ENCODE measurements around the gene FKBP8.

FKBP8 gene

DNA sequence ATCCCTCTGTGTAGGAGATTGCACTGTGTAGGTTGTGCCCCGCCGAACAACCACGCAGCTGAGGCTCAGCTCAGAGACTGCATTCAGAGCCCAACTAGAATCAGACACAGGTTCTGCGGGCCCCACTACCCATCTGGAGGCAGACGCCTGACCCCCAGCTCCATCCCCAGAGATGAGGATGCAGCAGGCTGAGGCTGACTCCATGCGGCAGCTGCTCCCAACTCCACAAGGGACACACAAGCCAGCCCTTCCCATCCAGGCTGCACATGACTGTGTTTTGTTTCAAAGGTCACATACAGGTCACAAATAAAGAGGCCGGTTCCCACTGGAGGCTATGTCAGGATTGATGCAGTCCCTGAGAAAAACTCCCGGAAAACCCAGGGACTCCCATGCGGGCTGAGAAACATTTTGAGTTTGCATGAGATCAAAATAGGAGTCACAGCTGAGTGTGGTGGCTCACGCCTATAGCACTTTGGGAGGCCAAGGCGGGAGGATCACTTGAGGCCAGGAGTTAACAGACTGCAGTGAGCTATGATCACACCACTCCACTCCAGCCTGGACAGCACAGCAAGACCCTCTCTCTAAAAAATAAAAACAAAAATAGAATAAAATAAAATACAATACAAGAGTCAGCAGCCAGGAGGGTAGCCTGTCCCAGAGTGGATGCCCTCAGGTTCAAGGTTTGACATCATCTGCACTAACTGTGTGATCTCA is 35.5 kb downstream of the FKBP8 start:
- Mint-ChIP-seq H3K36me3 (ENCODE audit: insufficient read depth) (peaks cover 70% of the 10 kb centered on the region), H3K4me1 (ENCODE audit: low read depth in 2 of 2) (peaks cover 58 to 73% of the 10 kb centered on the region in 2 donors), H3K27ac (peak overlapping the region; percentile 96 to 99), H3K4me3 (peak overlapping the region; percentile 81 to 92), H3K27me3 (no peaks in the 10 kb centered on the region), H3K9me3 (no peaks in the 10 kb centered on the region)
- DNase-seq (no peak), ATAC-seq (replicated peaks) (peak; percentile 10)

DNA sequence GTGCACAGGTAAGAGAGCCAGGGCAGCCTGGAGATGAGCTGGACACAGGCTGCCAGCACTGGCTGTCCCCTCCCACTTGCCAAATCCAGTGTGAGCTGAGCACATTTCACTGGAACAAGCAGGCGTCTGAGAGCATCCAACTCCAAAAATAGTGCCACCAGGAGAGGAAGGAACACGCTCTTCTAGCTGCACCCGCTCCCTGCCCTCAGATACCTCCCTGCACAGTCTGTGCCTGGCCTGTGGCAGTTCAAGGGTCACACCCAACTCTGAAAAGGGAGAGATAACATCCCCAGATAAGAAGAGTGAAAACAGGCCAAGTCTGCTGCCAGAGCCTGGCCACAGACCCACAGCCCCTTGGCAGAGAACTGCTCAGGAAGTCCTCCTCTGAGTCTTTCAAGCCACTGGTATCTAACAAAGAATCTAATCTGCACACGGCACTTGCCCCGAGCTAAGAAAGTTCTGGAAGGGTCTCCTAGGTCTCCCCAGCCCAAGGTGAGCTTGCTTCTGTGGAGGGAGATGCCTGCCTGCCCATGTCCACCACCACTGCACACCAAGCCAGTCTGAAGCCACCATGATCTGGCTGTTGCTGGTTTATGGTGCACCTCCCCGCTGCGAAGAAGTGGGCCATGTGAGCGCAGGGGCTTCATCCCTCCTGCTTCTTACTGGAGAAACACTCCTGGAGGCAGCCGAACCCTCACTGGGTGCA is 36.2 kb downstream of the FKBP8 start:
- peak in 1 of 3 experiments; percentile 50 for DNase-seq
- no peaks in the 10 kb centered on the region for H3K27me3 Mint-ChIP-seq
- H3K36me3 Mint-ChIP-seq (ENCODE audit: insufficient read depth) = peaks cover 74% of the 10 kb centered on the region
- H3K27ac Mint-ChIP-seq = peak overlapping the region; percentile 96 to 99
- peaks cover 58 to 72% of the 10 kb centered on the region in 2 donors for H3K4me1 Mint-ChIP-seq (ENCODE audit: low read depth in 2 of 2)
- H3K9me3 Mint-ChIP-seq = no peaks in the 10 kb centered on the region
- H3K4me3 Mint-ChIP-seq = peak overlapping the region; percentile 81 to 92
- ATAC-seq (replicated peaks) = peak; percentile 70

DNA sequence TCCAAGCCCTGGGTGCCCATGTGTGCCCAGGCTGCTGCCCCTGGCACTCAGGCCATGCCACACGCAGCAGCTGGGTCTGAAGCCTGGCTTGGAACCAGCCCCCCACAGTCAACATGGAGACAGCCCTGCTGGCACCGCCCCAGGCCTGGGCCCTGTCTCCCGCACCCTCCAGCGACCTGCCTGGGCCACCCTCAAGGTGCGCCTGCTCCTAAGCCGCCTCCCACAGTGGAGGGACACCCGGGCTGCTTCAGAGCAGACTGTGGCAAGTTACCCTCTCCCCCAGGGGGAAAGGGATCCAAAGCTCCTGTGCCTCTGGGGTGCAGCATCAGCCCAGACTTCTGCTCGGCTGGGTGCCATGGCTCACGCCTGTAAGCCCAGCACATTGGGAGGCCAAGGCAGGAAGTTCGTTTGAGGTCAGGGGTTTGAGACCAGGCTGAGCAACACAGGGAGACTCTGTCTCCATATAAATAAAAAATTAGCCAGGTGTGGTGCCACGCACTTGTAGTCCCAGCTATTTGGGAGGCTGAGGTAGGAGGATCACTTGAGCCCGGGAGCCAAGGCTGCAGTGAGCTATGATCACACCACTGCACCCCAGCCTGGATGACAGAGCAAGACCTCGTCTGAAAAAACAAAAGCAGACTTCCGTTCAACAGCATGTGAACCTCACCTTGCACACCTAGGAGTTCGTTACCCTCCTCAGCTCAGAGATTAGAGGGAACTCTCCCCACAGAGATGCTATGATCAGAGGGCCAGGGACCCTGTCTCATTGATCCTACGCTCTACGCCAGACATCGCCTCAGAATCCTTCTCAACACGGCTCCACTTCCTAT is 37.1 kb downstream of the FKBP8 start:
- no peaks in the 10 kb centered on the region for H3K27me3 Mint-ChIP-seq
- H3K4me1 Mint-ChIP-seq (ENCODE audit: low read depth in 2 of 2) = peaks cover 61 to 78% of the 10 kb centered on the region in 2 donors
- H3K4me3 Mint-ChIP-seq = peak overlapping the region; percentile 81 to 92
- DNase-seq (no peak), ATAC-seq (replicated peaks) (peak; percentile 49)
- peaks cover 73% of the 10 kb centered on the region for H3K36me3 Mint-ChIP-seq (ENCODE audit: insufficient read depth)
- H3K9me3 Mint-ChIP-seq = no peaks in the 10 kb centered on the region
- H3K27ac Mint-ChIP-seq = peak overlapping the region; percentile 96 to 99

DNA sequence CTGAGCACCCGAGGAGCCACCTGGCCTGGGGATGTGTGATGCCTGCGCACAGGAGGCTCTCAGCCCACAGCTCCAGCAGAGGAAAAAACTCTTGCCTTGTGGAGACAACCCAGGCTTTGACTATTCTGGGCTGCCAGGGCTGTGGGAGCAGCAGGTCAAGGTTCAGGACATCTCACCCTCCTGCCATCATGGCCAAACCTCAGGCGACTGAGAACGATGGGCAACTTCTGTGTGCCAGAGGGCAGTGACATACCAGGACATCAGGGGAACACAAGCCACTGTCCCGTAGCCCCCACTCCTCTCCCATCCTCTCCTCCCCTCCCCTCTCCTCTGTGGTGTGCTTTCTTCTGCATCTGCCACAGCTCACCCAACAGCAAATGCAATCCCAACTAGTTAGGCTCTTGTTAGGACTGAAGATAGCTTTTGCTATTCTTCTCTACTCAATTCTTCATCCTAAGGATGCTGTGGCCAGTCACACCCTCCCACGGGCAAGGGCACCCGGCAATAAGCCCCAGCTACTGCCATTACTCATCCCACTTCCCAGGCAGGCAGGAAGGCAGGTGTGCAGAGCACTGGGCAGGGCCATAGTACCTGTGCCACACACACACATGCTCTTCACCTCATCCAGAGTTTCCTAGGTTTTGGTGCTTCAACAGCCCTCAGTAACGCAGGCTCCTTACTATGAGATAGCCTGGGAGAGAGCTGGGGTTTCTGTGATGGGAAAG is 38.3 kb downstream of the FKBP8 start:
- no peaks in the 10 kb centered on the region for H3K9me3 Mint-ChIP-seq
- no peaks in the 10 kb centered on the region for H3K27me3 Mint-ChIP-seq
- peak overlapping the region; percentile 71 to 92 for H3K4me3 Mint-ChIP-seq
- peaks cover 72% of the 10 kb centered on the region for H3K36me3 Mint-ChIP-seq (ENCODE audit: insufficient read depth)
- no peak for DNase-seq
- peaks cover 70 to 85% of the 10 kb centered on the region in 2 donors for H3K4me1 Mint-ChIP-seq (ENCODE audit: low read depth in 2 of 2)
- ATAC-seq (replicated peaks) = no peak
- peak overlapping the region; percentile 96 to 99 for H3K27ac Mint-ChIP-seq

DNA sequence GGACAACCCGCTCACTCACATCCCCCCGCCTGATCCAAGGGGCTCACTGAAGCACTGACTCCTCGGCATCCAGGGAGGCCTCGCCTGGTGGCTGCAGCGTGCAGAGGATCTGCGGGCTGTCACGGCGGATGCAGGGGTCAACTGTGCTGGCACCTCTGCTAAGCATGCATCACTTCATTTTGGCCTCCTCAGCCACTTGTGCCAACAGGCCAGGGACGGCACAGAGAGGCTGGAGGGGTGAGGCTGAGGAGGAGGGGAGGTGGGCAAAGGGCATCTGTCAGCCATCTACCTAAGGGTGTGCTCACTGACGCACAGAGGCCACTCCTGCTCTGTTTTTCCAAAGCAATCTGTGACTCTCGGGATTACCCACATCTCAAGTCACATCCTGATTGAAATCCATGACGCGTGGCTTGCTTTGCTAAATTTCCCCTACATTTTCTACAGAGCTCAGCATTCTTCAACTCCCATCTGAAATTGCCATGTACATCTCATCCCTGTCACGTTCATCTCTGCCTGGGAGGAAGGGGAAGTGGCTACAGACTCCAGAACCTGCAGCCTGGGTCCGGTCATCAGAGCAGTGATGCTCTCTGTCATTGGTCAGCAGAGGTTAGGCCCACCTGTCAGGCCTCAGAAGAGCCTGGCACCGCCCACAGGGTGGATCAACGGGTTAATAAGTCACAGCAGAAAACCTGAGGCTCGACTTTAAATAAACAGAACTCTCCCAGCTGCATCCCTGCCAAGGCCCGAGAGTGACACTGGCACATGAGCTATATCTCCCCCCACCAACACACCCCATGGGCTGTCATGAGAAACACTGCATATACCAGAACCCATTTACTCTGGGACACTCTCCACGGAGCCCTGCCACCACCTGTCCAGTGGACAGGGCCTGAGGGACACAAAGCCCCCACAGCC is 39.1 kb downstream of the FKBP8 start:
- no peak for DNase-seq

DNA sequence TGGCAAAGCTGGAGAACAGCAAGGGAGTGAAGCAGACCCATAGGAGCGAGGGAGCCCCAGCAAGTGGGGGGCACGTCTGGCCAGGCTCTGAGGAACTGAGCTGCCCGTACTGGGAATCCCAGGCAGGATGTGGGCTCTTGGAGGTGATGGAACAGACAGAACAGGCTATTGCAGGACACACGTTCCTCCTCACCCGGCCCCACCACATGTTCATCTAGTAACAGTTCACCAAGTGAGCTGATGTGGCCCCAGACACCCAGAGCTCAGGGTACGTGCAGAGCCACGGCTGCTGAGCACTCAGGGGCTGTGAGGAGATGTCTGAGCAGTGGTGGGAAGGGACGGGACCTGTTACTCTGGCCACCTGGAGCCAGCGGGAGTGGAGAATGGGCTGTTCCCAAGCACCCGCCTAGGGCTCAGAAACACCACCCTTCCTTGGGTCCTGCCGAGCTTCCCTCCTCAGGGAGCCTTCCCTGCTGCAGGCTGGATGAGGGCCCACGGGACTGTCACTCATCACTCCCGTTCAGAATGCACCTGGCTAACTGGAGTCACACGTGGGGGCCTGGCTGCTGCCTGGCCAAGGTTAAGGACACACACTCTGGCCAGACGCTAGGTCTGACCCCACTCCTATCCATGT is 39.9 kb downstream of the FKBP8 start:
- H3K27me3 Mint-ChIP-seq = no peaks in the 10 kb centered on the region
- peaks cover 82 to 91% of the 10 kb centered on the region in 2 donors for H3K4me1 Mint-ChIP-seq (ENCODE audit: low read depth in 2 of 2)
- DNase-seq (no peak), ATAC-seq (replicated peaks) (no peak)
- peaks cover 68% of the 10 kb centered on the region for H3K36me3 Mint-ChIP-seq (ENCODE audit: insufficient read depth)
- H3K27ac Mint-ChIP-seq = peak overlapping the region; percentile 96 to 99
- H3K4me3 Mint-ChIP-seq = peak overlapping the region; percentile 71 to 92
- H3K9me3 Mint-ChIP-seq = no peaks in the 10 kb centered on the region

More for the DNA sequence above, 39.1 kb downstream of the FKBP8 start:
- ATAC-seq (replicated peaks) = no peak
- peaks cover 72% of the 10 kb centered on the region for H3K36me3 Mint-ChIP-seq (ENCODE audit: insufficient read depth)
- H3K27me3 Mint-ChIP-seq = no peaks in the 10 kb centered on the region
- no peaks in the 10 kb centered on the region for H3K9me3 Mint-ChIP-seq
- H3K27ac Mint-ChIP-seq = peak overlapping the region; percentile 96 to 99
- peak overlapping the region; percentile 71 to 92 for H3K4me3 Mint-ChIP-seq
- H3K4me1 Mint-ChIP-seq (ENCODE audit: low read depth in 2 of 2) = peaks cover 77 to 91% of the 10 kb centered on the region in 2 donors

DNA sequence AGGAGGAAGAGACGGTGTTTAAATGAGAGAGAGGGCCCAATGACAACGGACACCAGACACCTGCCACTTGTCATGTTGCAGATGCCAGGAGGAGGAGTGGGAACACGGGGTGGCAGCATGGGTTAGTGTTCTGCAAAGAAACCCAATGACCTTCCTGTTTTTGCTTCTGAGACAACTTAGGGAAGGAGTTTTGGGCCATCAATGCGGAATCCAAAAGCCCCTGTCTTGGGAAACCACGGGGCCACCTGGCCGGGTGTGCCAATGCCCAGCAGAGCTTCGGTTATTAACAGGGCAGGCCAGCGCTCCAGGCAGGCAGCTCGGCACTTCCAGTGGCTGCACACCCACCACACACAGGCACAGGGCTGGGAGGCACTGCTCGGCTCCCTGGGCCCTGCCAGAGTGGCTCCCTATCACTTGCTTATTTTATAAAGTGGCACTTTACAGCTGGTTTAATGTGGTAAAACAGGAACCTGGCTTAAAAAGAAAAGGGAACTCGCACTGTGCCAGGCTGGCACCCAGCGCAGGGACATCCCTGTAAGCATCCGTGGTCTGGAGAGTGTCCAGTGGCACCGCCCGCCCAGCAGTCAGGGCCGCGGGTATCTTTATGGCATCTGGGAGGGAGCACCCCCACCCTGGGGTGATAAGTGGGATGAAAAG is 40.6 kb downstream of the FKBP8 start:
- peaks cover 80 to 91% of the 10 kb centered on the region in 2 donors for H3K4me1 Mint-ChIP-seq (ENCODE audit: low read depth in 2 of 2)
- DNase-seq (no peak), ATAC-seq (replicated peaks) (no peak)
- H3K4me3 Mint-ChIP-seq = peak overlapping the region; percentile 71 to 92
- no peaks in the 10 kb centered on the region for H3K9me3 Mint-ChIP-seq
- peaks cover 74% of the 10 kb centered on the region for H3K36me3 Mint-ChIP-seq (ENCODE audit: insufficient read depth)
- peak overlapping the region; percentile 94 to 99 for H3K27ac Mint-ChIP-seq
- no peaks in the 10 kb centered on the region for H3K27me3 Mint-ChIP-seq

DNA sequence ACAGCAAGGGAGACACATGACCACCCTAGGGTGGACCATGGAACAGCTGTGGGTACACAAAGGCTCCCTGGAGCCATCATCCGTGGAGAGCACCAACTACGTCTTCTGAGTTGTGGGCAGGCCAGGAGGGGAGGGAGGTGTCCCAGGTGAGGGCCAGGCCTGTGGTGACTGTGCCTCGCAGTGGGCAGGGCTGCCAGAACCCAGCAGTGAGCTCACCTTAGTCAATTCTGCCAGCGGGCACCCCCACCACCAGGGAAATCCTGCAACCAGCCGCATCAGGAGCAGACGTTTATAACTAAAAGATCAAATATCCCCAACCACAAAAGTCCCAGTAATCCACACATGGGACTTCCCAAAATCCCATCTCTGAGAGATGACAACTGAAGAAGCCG is 41.1 kb downstream of the FKBP8 start:
- ATAC-seq (replicated peaks) = peak; percentile 58
- peaks cover 78% of the 10 kb centered on the region for H3K36me3 Mint-ChIP-seq (ENCODE audit: insufficient read depth)
- H3K27me3 Mint-ChIP-seq = no peaks in the 10 kb centered on the region
- no peaks in the 10 kb centered on the region for H3K9me3 Mint-ChIP-seq
- peak overlapping the region; percentile 94 to 99 for H3K27ac Mint-ChIP-seq
- peak in 2 of 3 experiments; percentile 46 to 49 for DNase-seq
- H3K4me3 Mint-ChIP-seq = peak overlapping the region; percentile 60 to 92
- H3K4me1 Mint-ChIP-seq (ENCODE audit: low read depth in 2 of 2) = peaks cover 77 to 88% of the 10 kb centered on the region in 2 donors

DNA sequence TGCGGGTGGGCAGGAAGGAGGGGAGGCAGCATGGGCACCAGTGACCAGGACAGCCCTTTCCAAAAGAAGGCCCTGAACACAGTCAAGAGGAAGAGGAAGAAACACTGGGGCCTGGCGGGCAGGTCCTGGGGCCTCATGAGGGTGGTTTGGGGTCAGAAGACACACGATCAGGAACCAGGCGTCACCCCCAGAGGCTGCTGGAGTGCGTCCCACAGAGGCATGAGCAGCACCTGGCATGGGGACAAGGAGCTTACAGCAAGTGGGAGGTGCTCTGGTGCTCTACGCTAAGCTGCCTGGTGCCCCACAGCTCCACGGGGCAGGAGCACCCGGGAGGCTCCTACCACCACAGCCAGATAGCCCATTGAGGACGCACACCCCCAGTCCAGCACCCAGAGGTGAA is 41.5 kb downstream of the FKBP8 start:
- Mint-ChIP-seq H3K36me3 (ENCODE audit: insufficient read depth) (peaks cover 74% of the 10 kb centered on the region), H3K4me3 (peak overlapping the region; percentile 60 to 92), H3K9me3 (no peaks in the 10 kb centered on the region), H3K27me3 (no peaks in the 10 kb centered on the region), H3K27ac (peak overlapping the region; percentile 94 to 99), H3K4me1 (ENCODE audit: low read depth in 2 of 2) (peaks cover 77 to 88% of the 10 kb centered on the region in 2 donors)
- DNase-seq (no peak), ATAC-seq (replicated peaks) (peak; percentile 31)

DNA sequence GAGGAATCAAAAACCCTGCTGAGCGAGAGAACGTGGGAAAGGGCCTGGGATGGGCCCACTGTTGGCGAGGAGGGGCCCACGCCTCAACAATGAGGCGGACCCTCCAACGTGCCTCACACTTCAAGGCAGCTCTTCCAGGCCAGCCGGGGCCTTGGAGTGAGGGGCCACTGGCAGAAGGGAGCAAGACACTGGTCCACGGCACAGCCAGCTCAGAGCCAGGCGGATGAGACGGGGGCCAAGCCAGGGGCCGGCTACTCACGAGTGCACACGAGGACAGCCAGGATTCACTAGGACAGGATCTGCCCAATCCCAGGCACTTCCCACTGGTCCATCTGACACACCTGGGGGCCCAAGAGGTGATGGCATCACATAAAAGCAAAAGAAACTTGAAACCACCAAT is 42.0 kb downstream of the FKBP8 start:
- DNase-seq = no peak
- peak overlapping the region; percentile 94 to 99 for H3K27ac Mint-ChIP-seq
- ATAC-seq (replicated peaks) = no peak
- peaks cover 74% of the 10 kb centered on the region for H3K36me3 Mint-ChIP-seq (ENCODE audit: insufficient read depth)
- H3K4me3 Mint-ChIP-seq = peak overlapping the region; percentile 60 to 92
- H3K27me3 Mint-ChIP-seq = no peaks in the 10 kb centered on the region
- H3K4me1 Mint-ChIP-seq (ENCODE audit: low read depth in 2 of 2) = peaks cover 77 to 88% of the 10 kb centered on the region in 2 donors
- H3K9me3 Mint-ChIP-seq = no peaks in the 10 kb centered on the region

DNA sequence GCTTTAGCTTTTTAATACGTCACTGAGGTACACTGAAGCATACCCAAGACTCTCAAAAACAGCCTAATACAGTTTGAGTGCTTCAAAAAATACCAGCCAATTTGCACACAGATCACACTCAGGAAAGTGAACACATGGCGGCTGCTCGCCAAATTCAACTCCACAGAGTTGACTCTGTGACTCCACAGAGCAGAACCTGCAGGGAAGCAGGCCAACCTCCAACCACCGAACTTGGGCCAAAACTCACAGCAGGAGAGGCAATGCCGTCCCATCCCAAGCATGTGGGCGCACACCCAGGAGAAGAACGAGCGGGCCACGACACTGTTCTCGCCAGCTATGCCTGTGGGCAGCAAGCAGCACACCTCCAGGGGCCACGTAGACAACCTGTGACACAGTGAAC is 42.6 kb downstream of the FKBP8 start:
- Mint-ChIP-seq H3K27me3 (no peaks in the 10 kb centered on the region), H3K27ac (peak overlapping the region; percentile 98 to 99), H3K9me3 (no peaks in the 10 kb centered on the region), H3K36me3 (ENCODE audit: insufficient read depth) (peaks cover 74% of the 10 kb centered on the region), H3K4me1 (ENCODE audit: low read depth in 2 of 2) (peaks cover 77 to 88% of the 10 kb centered on the region in 2 donors), H3K4me3 (peak overlapping the region; percentile 60 to 92)
- no peak for DNase-seq
- no peak for ATAC-seq (replicated peaks)

All from effector memory CD8-positive, alpha-beta T cell (primary cell).